Neural cell (in vitro differentiated cells): Measurements from ENCODE around the gene ZDHHC18. TPM values are rescaled to one million over a fixed set of nuclear protein-coding genes. Genes with fewer than 3 reads are reported as not detected.

Experiments
- H2AFZ ChIP-seq: fragments of 200-600, 300-800 bp; sonication (generic), shearing (Covaris generic); 2 replicates; pipeline ENCODE4 v1.6.0; 2014; ENCODE audit warnings: low read depth, mild to moderate bottlenecking, antibody characterized with exemption, low read length, moderate library complexity
- H3F3A ChIP-seq: fragments of 200-600 bp; shearing (Covaris generic); 2 replicates; pipeline ENCODE4 v1.6.1; 2016; ENCODE audit warnings: mild to moderate bottlenecking, moderate library complexity, mixed read lengths, antibody characterized with exemption, low read length; ENCODE audit not compliant: insufficient read depth, poor library complexity, severe bottlenecking
- H3K27ac ChIP-seq: fragments of 200-600, 300-800 bp; sonication (generic), shearing (Covaris generic); 2 replicates; pipeline ENCODE4 v1.5.1; 2014; ENCODE audit warnings: mild to moderate bottlenecking, low read length, moderate library complexity
- H3K27me3 ChIP-seq: fragments of 300-800, 200-600 bp; sonication (generic), shearing (Covaris generic); 2 replicates; pipeline ENCODE4 v1.6.0; 2014; ENCODE audit warnings: mild to moderate bottlenecking, low read depth, low read length, moderate library complexity; ENCODE audit not compliant: insufficient read depth
- H3K36me3 ChIP-seq: fragments of 300-800, 200-600 bp; sonication (generic), shearing (Covaris generic); 2 replicates; pipeline ENCODE4 v1.5.1; 2014; ENCODE audit warnings: mild to moderate bottlenecking, antibody characterized with exemption, low read length, moderate library complexity; ENCODE audit not compliant: insufficient read depth
- H3K4me2 ChIP-seq: fragments of 300-800, 200-600 bp; sonication (generic), shearing (Covaris generic); 2 replicates; pipeline ENCODE4 v1.6.0; 2014; ENCODE audit warnings: mild to moderate bottlenecking, low read length
- H3K4me3 ChIP-seq: fragments of 300-800, 200-600 bp; sonication (generic), shearing (Covaris generic); 2 replicates; pipeline ENCODE4 v1.5.1; 2014; ENCODE audit warnings: mild to moderate bottlenecking, low read length, moderate library complexity
- H3K79me2 ChIP-seq: fragments of 200-600 bp; shearing (Covaris generic); replicated peaks from 2 replicates; pipeline ENCODE4 v1.6.0; 2014; ENCODE audit warnings: mild to moderate bottlenecking, low read length, moderate library complexity; ENCODE audit not compliant: insufficient read depth
- H3K9ac ChIP-seq: fragments of 300-800, 200-600 bp; sonication (generic), shearing (Covaris generic); 2 replicates; pipeline ENCODE4 v1.6.1; 2016; ENCODE audit warnings: mild to moderate bottlenecking, low read length, mixed read lengths
- H3K9me2 ChIP-seq: fragments of 200-600 bp; shearing (Covaris generic); 2 replicates; pipeline ENCODE4 v1.6.1; 2016; ENCODE audit warnings: mild to moderate bottlenecking, low read length, mixed read lengths; ENCODE audit not compliant: insufficient read depth
- H3K9me3 ChIP-seq: fragments of 200-600, 300-800 bp; sonication (generic), shearing (Covaris generic); 2 replicates; pipeline ENCODE4 v1.6.1; 2016; ENCODE audit warnings: mild to moderate bottlenecking, mixed run types, low read length, moderate library complexity, mixed read lengths
- H4K20me1 ChIP-seq: fragments of 200-600 bp; shearing (Covaris generic); 2 replicates; pipeline ENCODE4 v1.6.1; 2016; ENCODE audit warnings: mild to moderate bottlenecking, mixed run types; ENCODE audit not compliant: insufficient read depth
- CTCF ChIP-seq: fragments of 450-650 bp; IDR thresholded peaks from 2 replicates; pipeline ENCODE4 v1.5.1; 2014; ENCODE audit warnings: antibody characterized with exemption, mild to moderate bottlenecking, moderate library complexity; ENCODE audit not compliant: poor library complexity, severe bottlenecking
- EP300 ChIP-seq: fragments of 450-650 bp; conservative IDR thresholded peaks from 2 replicates; pipeline ENCODE4 v1.6.1; 2014; ENCODE audit warnings: antibody characterized with exemption, mild to moderate bottlenecking, moderate library complexity; ENCODE audit not compliant: poor library complexity, severe bottlenecking
- EZH2 ChIP-seq: fragments of 200-600, 300-800 bp; shearing (Covaris generic), sonication (generic); IDR thresholded peaks from 2 replicates; pipeline ENCODE4 v1.6.1; 2014; ENCODE audit warnings: antibody characterized with exemption, low read length, borderline replicate concordance, mild to moderate bottlenecking; ENCODE audit not compliant: insufficient read depth, poor library complexity, severe bottlenecking
- MXI1 ChIP-seq: fragments of 450-650 bp; conservative IDR thresholded peaks from 2 replicates; pipeline ENCODE4 v1.6.1; 2014; ENCODE audit warnings: antibody characterized with exemption, mild to moderate bottlenecking; ENCODE audit not compliant: poor library complexity, severe bottlenecking
- POLR2AphosphoS5 ChIP-seq: IDR thresholded peaks from 2 replicates; pipeline ENCODE4 v1.6.1; 2012
- RAD21 ChIP-seq: fragments of 450-650 bp; conservative IDR thresholded peaks from 2 replicates; pipeline ENCODE4 v1.6.1; 2014; ENCODE audit warnings: antibody characterized with exemption, mild to moderate bottlenecking, moderate library complexity
- REST ChIP-seq: IDR thresholded peaks from 2 replicates; pipeline ENCODE4 v1.6.1; 2012; ENCODE audit warnings: borderline replicate concordance
- SMC3 ChIP-seq: fragments of 450-650 bp; conservative IDR thresholded peaks from 2 replicates; pipeline ENCODE4 v1.6.1; 2014; ENCODE audit warnings: antibody characterized with exemption, mild to moderate bottlenecking, moderate library complexity; ENCODE audit not compliant: poor library complexity
- TAF1 ChIP-seq: IDR thresholded peaks from 2 replicates; pipeline ENCODE4 v1.6.1; 2012; ENCODE audit warnings: low read depth
- polyA minus RNA-seq: library from RNA; depleted of rRNA, polyadenylated mRNA; stranded (reverse); fragments of >200 nt; gene quantifications from 2 replicates; pipeline ENCODE4 v1.2.3, GENCODE V29; 2014
- polyA plus RNA-seq: library from polyadenylated mRNA; depleted of rRNA; stranded (reverse); fragments of >200 nt; gene quantifications from 2 replicates; pipeline ENCODE4 v1.2.3, GENCODE V29; 2014

Gene ZDHHC18
- polyA plus RNA-seq (23.7 and 27.3 TPM in 2 replicates), polyA minus RNA-seq (18.2 and 21.2 TPM in 2 replicates)

- Histone ChIP-seq H3K27ac (peak within 1 kb of the TSS; percentile 31), H3K4me2 (peak within 1 kb of the TSS; percentile 84), H3K27me3 (no peaks in the 10 kb centered on the region), H2AFZ (peak within 1 kb of the TSS; percentile 98), H4K20me1 (no peaks in the 10 kb centered on the region), H3K9me3 (no peaks in the 10 kb centered on the region), H3K9ac (peak within 1 kb of the TSS; percentile 82), H3K4me3 (peak within 1 kb of the TSS; percentile 80), H3F3A (no peaks in the 10 kb centered on the region), H3K79me2 (peaks cover 32% of the 10 kb centered on the region), H3K9me2 (no peaks in the 10 kb centered on the region), H3K36me3 (no peaks in the 10 kb centered on the region)
- peak; percentile 81 for TF ChIP-seq CTCF
- TF ChIP-seq EP300, result no peak
- no peak for TF ChIP-seq SMC3
- peak; percentile 13 for TF ChIP-seq MXI1
- TF ChIP-seq POLR2AphosphoS5, result peak; percentile 51
- no peak for TF ChIP-seq TAF1
- TF ChIP-seq REST, result no peak
- TF ChIP-seq EZH2, result no peak
- TF ChIP-seq RAD21, result peak; percentile 26
Measured at GRCh38 chr1:26826261-26827105, at the start of gene ZDHHC18. Gene ZDHHC18 (plus strand): TSS chr1:26826688. CDS start chr1:26826805, 117 bp downstream.

- H3K9ac ChIP-seq, result no peak overlapping the region
- no peaks in the 10 kb centered on the region for H3F3A ChIP-seq
- H3K4me3 ChIP-seq, result no peak overlapping the region
- no peak overlapping the region for H2AFZ ChIP-seq
- no peak overlapping the region for H3K4me2 ChIP-seq
- peaks cover 10% of the 10 kb centered on the region for H3K36me3 ChIP-seq
- H3K27me3 ChIP-seq, result no peaks in the 10 kb centered on the region
- TF ChIP-seq SMC3, result no peak
- TF ChIP-seq MXI1, result no peak
- no peak for TF ChIP-seq POLR2AphosphoS5
- TF ChIP-seq REST, result no peak
- TF ChIP-seq TAF1, result no peak
- no peak overlapping the region for H3K27ac ChIP-seq
- peaks cover 4% of the 10 kb centered on the region for H3K79me2 ChIP-seq
- no peaks in the 10 kb centered on the region for H3K9me2 ChIP-seq
- no peaks in the 10 kb centered on the region for H4K20me1 ChIP-seq
- H3K9me3 ChIP-seq, result no peaks in the 10 kb centered on the region
Measured at GRCh38 chr1:26779098-26779668, 47.3 kb upstream of the ZDHHC18 start.
